ENCODE measurements around the gene NRG3.

Gene NRG3

DNA sequence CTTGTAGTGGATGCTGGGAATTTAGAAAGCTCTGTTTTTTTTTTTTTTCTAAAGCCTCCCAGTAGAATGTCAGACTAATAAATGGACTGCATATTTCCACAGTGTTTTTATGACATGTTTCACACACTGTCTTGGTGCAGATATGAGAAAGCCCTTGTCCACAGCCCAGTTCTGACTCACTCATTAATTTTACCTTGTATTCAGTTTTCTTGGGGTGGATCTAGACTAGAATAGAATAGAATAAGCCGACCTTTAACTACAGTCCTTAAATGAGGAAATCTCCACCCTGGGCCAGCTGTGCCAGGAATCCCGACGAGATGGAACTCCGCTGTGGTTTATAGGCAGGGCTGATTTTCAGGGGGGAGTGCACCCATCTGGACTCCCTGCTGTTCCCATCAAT is 274.7 kb downstream of the NRG3 start:
- no peak for DNase-seq (ENCODE audit: extremely low read depth, insufficient read length)
- TF ChIP-seq, protein P1, sequence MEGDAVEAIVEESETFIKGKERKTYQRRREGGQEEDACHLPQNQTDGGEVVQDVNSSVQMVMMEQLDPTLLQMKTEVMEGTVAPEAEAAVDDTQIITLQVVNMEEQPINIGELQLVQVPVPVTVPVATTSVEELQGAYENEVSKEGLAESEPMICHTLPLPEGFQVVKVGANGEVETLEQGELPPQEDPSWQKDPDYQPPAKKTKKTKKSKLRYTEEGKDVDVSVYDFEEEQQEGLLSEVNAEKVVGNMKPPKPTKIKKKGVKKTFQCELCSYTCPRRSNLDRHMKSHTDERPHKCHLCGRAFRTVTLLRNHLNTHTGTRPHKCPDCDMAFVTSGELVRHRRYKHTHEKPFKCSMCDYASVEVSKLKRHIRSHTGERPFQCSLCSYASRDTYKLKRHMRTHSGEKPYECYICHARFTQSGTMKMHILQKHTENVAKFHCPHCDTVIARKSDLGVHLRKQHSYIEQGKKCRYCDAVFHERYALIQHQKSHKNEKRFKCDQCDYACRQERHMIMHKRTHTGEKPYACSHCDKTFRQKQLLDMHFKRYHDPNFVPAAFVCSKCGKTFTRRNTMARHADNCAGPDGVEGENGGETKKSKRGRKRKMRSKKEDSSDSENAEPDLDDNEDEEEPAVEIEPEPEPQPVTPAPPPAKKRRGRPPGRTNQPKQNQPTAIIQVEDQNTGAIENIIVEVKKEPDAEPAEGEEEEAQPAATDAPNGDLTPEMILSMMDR (IDR thresholded peaks at IDR 0.05; ENCODE audit: insufficient read depth, low read length, poor library complexity, severe bottlenecking), result no peak
- Histone ChIP-seq H3K36me3 (ENCODE audit: control insufficient read depth, insufficient read depth, low read length) (no peaks in the 10 kb centered on the region), H3K27me3 (replicated peaks; ENCODE audit: control insufficient read depth, insufficient read depth, low read length) (no peaks in the 10 kb centered on the region), H3K4me3 (replicated peaks; ENCODE audit: low read depth, low read length) (no peak overlapping the region)

DNA sequence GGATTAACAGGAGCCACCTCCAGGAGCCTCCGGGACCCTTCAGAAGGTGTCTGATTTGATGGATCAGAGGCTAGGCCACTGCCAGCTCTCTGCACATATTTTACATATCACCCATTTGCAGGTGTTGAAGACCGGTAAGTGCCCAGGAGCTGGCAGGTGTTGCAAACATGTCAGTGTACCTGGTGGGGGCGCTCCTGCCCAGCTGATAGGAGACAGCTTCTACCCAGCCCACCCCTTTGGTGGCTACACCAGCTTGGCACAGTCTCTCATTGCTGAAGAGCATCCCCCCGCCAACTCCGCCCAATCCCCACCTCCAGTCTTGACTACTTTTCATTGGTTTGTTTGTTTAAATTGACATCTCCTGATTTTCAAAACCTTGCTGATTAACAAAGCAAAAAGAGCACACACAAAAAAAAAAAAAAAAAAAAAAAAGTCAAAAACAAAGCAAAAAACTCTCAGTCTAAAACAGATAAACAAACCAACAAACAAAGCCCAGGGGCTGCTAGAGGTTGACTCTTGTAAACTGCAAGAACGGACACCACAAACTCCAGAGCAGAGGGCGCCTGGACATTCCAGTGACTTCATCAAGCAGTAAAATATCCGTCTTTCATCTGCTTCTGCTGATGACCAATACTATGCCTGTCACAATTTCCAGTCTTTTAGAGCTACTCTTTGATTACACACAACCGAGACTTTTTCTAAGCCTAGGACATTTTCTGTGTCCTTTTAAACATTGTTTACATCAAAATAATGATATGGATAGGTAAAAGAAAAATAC is 275.3 kb downstream of the NRG3 start:
- TF ChIP-seq, protein P1 (IDR thresholded peaks at IDR 0.05; ENCODE audit: insufficient read depth, low read length, poor library complexity, severe bottlenecking), result peak; percentile 37
- DNase-seq (ENCODE audit: extremely low read depth, insufficient read length), result no peak
- no peaks in the 10 kb centered on the region for H3K27me3 ChIP-seq (replicated peaks; ENCODE audit: control insufficient read depth, insufficient read depth, low read length)
- H3K4me3 ChIP-seq (replicated peaks; ENCODE audit: low read depth, low read length), result no peak overlapping the region
- H3K36me3 ChIP-seq (ENCODE audit: control insufficient read depth, insufficient read depth, low read length), result no peaks in the 10 kb centered on the region

DNA sequence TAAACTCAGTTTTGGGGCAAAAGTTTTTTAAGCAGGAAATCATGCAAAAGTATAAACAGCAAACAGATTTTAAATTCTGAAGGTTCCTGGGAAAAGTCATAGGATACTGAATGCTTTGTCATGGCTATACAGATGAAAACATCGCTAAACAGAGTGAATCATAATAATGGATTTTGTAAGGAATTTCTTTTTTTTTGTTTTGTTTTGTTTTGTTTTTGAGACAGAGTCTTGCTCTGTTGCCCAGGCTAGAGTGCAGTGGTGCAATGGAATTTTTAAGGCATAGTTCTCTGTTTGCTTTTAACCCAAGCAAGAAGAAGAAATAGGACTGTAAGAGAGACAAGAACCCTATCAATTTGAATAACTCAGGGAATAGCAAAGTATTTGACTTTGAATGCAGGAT is 285.3 kb downstream of the NRG3 start:
- TF ChIP-seq, protein P1 (IDR thresholded peaks at IDR 0.05; ENCODE audit: insufficient read depth, low read length, poor library complexity, severe bottlenecking), result no peak
- DNase-seq (ENCODE audit: extremely low read depth, insufficient read length), result no peak
- Histone ChIP-seq H3K4me3 (replicated peaks; ENCODE audit: low read depth, low read length) (no peak overlapping the region), H3K36me3 (ENCODE audit: control insufficient read depth, insufficient read depth, low read length) (no peaks in the 10 kb centered on the region), H3K27me3 (replicated peaks; ENCODE audit: control insufficient read depth, insufficient read depth, low read length) (no peaks in the 10 kb centered on the region)

DNA sequence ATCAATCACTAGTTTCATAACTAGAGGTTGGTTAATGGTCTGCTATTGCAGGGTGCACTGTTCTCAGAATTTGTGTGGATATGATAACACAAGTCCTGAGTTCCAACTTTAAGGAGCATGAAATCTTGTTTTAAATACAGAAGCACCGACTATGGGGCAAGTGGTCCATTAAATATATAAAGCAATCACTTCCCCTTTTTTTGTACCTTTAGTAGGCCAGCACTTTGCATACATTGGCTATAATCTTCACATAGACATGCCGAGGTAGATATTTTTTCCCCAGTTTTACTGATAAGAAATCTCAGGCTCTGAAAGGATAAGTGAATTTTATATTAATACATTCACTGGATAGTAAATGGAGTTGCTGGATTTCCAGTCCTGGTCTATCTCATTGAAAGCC is 286.3 kb downstream of the NRG3 start:
- TF ChIP-seq, protein P1 (IDR thresholded peaks at IDR 0.05; ENCODE audit: insufficient read depth, low read length, poor library complexity, severe bottlenecking), result no peak
- no peaks in the 10 kb centered on the region for H3K27me3 ChIP-seq (replicated peaks; ENCODE audit: control insufficient read depth, insufficient read depth, low read length)
- no peak overlapping the region for H3K4me3 ChIP-seq (replicated peaks; ENCODE audit: low read depth, low read length)
- H3K36me3 ChIP-seq (ENCODE audit: control insufficient read depth, insufficient read depth, low read length), result no peaks in the 10 kb centered on the region
- DNase-seq (ENCODE audit: extremely low read depth, insufficient read length), result no peak

DNA sequence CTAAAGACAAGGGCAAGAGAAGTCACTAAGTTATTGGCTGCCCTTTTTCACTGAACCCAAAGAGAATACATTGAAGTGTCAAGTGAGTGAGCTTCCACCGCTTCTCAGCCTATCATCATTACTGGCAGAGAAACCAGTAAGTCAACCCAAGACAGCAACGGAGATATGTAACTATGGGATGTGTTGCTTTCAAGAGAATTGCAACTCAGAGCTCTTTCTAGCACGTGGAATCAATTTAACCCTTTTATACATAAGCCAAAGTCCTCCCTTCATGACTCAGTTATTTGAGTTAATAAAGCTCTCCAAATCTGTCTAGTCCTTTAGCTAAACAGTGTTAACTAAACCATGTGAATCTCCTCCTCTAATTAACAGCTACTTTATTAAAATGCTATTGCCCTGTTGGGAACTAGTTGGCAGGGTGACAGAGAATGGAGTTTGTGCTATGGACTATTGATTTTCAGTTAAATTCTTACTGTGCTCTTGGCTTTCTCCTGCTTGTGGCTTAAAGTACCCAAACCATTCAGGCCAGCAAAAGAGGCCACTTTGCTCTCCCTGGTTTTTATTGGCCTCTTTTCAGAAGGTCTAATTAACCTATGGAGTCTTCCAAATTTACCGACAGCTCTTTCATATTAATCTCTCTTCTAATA is 287.7 kb downstream of the NRG3 start:
- H3K4me3 ChIP-seq (replicated peaks; ENCODE audit: low read depth, low read length), result no peak overlapping the region
- H3K36me3 ChIP-seq (ENCODE audit: control insufficient read depth, insufficient read depth, low read length), result no peaks in the 10 kb centered on the region
- H3K27me3 ChIP-seq (replicated peaks; ENCODE audit: control insufficient read depth, insufficient read depth, low read length), result no peaks in the 10 kb centered on the region
- TF ChIP-seq, protein P1 (IDR thresholded peaks at IDR 0.05; ENCODE audit: insufficient read depth, low read length, poor library complexity, severe bottlenecking), result no peak
- no peak for DNase-seq (ENCODE audit: extremely low read depth, insufficient read length)
